Activated T-helper 1 cell treated with Interleukin-2 at 50 U/mL for 16 hours (primary cell): ENCODE measurements around the gene MRPS18A.
A peak's percentile ranks its signal among the peaks of the same experiment; 100 is the strongest.

Source experiments
- DNase-seq: peaks from one replicate; pipeline ENCODE4 v3.0.0-alpha.2; 2020; ENCODE audit warnings: low read depth

Gene MRPS18A

DNA sequence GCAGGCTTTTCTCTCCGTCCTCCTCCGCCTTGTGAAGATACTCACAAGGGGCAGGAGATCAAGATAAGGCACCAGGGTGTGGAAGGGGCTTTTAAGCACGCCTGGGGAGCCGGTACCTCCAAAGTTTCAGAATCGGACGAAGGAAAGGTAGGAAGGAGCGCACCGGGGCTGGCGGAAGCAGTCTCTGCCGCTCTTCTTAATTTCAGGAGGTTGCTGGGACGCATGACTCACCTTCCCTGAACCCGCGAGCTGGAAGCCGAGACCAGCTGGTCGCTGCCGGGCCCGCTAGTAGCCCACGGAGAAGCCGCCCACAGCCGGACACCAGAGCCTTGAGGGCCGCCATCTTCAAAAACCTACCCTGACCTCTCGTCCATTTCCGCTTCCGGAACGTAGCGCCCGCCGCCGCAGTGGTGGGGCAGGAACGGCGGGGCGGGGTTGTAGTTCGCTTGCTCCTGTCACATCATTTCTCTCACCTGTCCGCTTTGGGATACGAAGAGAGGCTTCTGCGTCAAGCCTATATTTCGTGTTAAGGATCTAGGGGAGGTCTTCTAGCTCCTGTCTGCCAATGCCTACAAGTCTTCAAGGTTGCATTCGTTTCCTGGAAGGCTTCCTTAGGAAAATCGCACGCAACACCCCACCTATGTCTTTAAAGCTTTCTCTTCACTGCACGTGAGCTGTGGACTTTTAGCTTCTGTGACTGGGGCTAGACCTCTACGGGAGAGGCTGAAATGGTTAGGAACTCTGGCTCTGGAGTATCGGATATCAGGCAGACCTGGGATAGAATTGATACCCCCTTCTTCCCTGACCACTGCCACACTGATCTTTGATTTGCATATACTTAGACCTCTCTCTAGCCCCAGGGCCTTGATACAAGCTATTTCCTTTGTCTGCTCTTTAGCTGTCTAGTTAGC lies at the start of gene MRPS18A:
TSS of gene MRPS18A (minus strand) at position 355 of the 911 bp plus-strand sequence. CDS start at position 343, 12 bp downstream.
- DNase-seq, result peak; percentile 65

DNA sequence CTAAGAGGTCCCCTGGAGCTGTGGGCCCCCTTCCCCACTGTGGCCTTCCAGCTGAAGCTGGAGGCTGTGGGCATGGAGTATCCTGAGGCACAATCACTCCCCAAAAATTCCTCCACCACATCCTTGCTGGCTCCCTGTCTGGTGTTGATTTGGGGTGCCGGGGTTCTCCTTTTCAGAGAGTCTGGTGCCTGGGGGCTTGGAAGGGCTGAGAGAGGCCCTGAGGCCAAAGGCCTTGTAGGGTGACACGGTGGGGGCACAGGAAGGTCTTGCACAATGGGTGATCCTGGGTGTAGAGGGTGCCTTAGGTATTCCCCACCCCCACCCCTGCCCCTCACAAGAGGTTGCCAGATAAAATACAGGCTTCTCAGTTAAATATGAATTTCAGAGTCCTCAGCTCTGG lies 49.3 kb upstream of the MRPS18A start:
- DNase-seq, result no peak

DNA sequence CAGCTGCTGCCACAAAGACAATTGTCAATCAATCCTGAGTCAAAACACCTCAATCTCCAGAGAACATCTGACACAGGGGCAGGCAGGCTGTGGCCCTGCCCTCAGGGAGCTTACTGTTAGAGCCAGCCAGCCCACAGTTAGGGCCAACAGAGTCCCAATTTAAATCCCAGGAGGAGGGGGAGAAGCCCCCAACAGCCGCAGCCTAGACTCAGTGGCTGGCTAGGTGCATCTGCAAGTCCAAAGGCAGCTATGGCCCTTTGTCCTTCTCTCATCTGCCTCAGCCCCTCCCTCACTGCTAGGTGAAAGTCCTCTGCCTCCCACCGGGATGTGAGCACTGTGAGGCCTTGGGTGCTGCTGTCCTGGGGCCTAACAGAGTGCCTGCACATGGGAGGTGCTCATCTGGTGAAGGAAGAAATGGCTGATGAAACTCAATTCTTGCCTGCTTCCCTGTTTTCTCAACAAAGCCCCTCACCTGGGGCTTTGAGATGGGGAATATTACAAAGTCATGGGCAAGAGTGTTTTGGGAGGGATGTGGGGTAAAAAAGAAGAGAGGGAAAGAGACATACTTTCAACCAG lies 48.7 kb upstream of the MRPS18A start:
- DNase-seq, result no peak

DNA sequence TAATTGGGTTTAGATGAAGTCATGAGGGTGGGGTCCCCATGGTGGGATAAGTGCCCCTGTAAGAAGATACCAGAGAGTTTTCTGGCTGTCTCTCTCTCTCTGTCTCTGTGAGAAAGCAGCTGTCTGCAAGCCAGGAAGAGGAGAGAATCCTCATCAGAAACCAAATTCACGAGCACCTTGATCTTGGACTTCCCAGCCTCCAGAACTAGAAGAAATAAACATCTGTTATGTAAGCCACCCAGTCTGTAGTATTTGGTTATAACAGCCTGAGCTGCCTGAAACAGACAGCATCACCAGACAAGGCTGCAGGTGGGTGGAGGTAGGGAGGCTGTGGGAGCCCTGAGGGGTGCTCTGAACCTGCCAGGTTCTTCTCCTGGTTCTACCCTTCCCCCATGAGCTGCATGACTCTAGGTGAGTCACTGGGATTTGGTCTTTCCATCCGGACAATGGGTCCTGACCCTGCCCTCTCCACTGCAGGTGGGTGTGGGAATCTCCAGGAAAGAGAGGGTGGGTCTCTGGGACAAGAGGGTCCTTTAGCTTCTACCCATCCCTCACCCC lies 48.1 kb upstream of the MRPS18A start:
- DNase-seq, result no peak

DNA sequence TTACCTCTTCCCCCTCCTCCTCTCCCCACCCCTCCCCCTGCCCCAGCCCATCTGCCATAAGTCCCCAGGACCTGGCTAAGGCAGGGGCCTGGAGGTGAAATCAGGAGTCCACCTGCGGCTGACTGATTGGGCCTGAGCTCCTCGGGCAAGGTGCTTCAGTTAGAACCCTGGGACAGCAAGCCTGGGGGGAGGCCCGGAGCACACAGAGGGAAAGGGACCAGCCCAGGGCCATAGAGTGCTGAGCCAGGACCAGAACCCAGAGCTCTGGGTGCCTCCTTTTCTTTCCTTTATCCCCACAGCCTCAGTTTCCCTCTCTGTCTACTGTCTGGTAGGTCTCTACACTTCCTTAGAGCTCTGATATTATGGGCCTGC lies 46.7 kb upstream of the MRPS18A start:
- no peak for DNase-seq

DNA sequence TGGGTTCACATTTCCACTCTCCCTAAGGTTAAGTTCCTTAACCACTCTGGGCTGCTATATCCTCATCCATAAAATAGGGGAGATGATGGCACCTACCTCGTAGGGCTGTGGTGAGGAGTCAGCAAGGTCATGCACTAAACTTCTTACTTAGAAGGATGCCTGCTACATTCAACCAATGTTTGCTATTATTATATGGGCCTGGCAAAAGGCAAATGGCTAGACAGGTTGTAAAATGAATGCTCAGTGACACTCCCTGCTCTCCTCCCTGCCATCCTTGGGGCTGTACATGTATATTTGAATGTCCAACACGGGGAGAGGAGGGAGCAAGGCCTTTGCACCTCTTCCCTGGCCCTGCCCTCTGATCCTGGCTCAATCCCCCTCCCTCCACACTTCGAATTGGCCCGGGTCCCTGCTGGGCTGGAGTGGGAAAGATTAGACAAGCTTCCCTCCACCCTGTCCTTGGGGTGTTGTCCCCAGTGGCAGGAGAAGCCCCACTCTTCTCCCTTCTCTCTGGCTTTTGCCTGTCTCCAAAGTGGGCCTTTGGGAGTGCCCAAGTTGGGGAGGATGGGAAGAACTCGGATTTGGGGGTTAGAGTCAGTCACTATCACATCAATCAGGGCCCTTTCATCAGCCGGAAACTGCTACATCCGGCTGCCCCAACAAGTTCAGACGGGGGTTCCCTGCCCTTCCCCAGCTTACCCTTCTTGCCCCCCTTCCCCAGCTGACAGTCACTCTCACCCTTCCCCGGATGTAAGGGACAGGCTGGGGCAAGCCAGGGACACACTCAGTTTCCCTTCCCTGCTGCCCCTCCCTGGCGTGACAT lies 46.1 kb upstream of the MRPS18A start:
- DNase-seq, result peak; percentile 17

DNA sequence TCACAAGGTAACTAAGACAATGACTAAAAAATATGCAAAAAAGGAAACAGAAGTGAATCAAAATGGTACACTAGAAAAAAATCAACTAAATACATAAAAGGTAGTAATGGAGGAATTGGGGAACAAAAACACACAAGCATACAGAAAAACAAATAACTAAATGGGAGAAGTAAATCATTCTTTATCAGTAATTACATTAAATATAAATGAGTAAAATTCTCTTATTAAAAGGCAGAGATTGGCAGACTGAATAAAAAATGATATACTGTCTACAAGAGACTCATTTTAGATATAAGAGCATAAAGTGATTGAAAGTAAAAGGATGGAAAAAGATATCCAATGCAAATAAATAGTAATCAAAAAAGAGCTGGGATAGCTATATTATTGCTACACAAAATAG lies 43.0 kb upstream of the MRPS18A start:
- no peak for DNase-seq

DNA sequence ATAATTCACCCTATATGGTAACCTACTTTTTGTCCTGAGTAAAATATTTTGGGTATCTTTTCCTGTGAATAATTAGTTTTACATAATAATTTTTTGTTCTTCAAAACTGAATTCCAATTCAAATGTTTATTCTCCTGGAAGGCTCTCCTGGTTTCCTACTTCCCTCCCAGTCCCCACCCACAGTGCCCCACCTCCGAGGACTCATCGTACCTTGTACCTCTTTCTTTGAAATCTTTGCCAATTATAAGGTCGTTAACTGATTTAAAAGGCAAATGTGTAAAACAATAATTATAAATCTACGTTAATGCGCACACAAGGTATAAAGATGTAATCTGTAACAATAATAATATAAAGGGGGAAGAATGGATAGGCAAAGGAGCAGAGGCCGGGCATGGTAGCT lies 41.9 kb upstream of the MRPS18A start:
- DNase-seq, result no peak

DNA sequence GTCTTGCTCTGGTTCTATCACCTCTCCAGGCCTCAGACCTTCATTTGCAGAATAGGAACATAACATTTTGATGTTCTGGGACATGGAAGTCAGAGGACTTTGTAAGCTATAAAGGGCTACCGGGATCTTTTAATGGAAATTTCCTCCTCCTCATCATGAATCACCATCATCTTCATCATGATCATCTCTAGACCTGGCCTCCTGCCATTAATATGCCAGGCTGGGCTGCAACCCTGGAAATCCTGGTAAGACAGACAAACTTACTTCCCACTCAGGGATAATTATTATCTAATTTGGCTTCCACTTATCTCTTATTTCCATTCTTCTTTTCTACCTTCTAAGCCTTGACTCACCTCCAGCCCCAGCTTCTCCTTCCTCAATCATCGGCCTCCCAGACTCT lies 41.0 kb upstream of the MRPS18A start:
- DNase-seq, result no peak

DNA sequence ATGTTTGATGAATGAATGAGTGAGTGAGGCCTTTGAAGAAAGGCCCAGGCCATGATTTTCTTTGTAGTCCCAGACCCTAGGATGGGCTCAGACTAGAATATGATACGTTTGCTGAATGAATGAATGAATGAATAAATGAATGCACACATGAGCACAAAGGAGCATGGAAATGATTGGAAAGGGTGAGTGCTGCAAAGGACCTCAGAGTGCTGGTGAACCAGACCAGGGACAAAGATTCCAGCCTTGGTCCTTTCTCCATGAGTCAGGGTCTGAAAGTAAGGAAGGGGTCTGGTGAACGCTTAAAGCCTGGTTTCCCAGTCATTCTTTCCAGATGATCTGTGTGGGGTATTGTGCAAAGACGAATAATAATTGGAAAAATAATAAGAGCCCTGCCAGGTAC lies 40.0 kb upstream of the MRPS18A start:
- DNase-seq, result no peak

DNA sequence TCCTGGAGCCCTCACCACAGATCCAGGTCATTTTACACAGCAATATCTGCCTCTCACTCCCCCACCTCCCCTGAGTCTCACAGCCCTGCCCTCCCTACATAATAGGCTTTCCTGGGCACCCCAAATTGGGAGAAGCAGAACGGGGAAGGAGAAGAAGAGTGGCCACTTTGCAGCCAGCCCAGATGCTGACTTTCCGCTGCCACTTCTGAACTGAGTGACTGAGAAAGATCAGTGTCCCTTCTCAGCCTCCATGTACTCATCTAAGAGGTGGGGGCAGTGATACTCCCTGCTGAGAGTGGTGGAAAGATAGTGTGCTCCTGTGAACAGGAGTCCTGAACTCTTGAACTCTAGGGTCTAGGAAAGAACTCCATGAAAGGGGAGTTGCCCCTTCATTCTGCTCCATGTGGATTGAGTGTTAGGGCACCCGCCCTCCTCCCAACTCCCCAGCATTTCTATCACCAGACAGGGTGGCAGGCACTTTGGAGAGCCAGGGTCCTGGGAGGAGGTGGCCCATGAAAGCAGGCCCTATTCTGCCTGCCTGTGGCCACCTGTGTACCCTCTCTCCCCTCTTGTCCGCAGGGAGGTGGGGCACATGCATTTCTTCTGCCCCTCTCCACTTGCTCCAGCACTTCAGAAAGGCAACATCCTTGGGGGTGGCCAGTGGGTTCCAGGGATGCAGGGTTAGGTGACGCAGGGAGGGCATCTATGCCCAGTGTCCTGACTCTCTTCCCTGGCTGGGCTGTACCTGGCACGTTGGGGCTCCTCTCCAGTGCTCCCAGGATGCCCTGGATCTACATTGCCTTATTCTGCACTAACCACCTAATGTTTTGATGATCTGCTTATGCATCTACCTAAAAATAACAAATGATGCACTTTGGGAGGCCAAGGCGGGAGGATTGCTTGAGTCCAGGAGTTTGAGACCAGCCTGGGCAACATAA lies 38.3 kb upstream of the MRPS18A start:
- no peak for DNase-seq

DNA sequence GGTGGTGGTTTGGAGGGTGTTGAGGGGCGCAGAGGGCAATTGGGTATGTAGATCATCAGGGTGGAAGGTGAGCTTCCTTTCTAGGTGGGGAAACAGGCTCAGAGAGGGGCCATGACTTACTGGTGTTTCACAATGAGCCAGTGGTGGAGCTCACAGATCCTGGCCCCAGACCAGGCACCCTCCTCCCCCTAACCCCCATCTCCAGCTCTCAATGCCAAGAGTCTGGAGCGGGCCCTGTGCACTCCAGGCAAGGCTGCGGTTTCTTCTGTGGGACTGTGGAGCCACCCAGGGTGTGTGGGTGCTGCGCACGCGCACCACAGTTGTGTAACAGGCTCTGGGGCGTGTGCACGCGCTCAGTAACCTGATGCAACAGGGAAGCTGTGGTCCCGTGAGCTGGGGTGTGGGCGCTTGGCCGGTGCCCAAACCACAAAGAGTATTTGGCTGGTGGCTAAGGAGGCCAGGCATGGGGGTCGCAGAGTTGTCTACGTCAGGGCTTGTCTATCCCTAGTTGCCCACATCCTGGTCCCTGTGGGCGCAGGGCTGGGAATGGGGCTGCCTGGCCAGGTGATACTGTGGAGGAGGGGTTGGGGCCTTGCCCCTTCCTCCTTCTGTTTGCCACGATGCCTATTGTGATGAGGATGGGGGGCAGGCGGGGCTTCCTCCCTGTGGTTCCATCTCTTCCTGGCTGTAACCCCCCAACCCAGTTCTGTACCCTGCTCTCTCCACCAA lies 37.5 kb upstream of the MRPS18A start:
- DNase-seq, result peak; percentile 42

DNA sequence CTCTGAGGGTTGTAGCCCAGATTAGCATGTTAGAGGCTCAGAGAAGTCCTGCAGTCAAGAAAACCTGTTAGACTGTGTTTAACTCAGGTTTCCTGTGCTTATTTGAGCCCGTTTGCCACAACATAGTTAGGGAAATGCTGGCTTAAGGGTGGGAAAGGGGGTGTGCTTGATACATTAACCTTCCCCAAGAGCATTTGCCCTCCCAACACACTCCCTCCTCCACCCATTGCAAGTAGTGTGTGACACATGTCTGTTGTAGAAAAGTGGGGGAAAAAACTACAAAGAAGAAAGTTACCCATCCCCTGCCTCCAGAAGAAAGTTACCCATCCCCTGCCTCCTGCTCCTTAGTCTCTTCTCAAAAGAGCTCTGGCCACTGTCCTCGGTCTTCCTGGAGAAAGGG lies 36.8 kb upstream of the MRPS18A start:
- no peak for DNase-seq

DNA sequence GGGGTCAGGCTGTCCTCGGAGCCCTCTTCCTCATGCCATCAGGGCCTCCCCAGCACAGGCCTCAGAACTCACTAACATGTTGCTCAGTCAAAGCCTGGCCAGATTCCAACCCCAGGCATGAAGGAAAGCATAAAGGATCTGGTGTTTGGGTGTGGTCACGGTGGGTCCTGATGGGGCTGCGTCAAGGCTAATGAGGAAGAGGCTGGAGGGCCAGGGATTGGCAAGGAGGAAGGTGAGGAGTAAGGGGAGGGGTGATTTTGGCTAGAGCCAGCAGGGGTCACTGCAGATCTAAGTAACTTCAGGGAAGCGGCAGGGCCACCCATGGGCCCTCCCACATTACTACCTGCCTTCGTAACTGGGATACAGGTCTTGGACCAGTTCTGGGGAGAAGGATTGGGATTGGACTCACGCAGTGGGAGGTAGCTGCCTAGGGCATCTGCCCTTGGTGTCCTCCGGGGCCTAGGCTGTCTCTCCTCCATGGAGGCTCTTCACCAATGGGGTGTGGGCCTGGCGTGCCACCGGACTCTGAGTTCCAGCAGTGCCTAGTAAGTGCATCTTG lies 36.2 kb upstream of the MRPS18A start:
- DNase-seq, result peak; percentile 38

DNA sequence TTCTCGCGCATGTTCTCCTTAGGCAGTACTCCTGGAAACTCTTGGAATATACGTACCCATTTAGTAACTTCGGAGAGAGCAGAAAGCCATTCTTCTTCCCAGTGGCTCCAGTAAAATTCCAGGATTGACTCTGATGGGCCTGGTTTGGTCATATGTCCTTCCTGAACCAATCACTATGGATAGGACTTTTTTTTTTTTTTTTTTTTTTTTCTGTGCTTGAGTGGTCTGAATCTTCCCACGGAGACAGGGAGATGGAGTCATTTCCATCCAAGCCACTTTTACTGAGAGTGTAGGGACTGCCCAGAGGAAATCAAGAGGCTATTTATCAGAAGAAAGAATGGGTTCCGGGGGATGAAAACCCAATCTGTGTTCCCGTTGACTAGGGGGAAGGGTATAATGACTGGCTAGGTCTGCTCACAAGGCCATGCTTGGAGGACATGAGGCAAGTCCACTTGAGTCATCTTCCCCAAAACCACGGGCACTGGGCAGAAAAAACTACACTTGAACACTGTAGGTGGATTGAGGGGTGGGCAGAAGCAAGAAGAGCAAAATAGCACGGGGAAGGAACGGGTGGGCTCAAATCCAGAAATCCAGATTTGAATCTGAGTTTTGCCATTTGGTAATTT lies 35.4 kb upstream of the MRPS18A start:
- no peak for DNase-seq

DNA sequence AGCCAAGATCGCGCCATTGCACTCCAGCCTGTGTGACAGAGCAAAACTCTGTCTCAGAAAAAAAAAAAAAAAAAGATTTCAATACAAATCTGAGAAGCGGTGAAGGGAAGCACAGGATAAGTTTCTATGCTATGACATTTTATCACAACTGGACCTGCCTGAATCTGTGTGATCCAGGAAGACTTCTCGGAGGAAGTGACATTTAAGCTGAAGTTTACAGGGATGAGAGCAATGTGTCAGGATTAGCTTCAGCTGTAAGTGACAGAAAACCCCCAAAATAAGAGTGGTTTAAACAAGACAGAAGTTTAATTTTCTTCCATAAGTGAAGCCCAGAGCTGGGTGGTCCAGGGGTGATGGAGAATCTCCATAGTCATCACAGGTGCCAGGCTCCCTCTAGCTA lies 33.4 kb upstream of the MRPS18A start:
- no peak for DNase-seq

DNA sequence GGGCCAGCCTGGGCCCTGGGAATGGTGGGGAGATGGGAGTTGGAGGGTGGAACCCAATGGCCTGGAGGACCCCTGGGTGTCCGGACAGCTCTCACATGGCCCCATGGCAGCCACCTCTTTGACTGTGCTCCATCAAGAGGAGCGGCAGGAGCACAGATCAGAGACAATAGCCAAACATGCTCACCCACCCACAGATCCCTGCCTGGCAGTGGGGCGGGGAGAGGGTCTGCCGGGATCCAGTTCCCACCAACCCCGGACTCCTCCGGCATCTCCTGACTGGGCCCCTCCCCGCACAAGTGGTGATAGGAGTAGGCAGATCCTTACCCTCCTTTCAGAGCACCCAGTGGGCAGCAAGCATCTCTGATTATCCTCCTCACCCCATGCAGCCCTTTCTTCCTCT lies 31.9 kb upstream of the MRPS18A start:
- no peak for DNase-seq

DNA sequence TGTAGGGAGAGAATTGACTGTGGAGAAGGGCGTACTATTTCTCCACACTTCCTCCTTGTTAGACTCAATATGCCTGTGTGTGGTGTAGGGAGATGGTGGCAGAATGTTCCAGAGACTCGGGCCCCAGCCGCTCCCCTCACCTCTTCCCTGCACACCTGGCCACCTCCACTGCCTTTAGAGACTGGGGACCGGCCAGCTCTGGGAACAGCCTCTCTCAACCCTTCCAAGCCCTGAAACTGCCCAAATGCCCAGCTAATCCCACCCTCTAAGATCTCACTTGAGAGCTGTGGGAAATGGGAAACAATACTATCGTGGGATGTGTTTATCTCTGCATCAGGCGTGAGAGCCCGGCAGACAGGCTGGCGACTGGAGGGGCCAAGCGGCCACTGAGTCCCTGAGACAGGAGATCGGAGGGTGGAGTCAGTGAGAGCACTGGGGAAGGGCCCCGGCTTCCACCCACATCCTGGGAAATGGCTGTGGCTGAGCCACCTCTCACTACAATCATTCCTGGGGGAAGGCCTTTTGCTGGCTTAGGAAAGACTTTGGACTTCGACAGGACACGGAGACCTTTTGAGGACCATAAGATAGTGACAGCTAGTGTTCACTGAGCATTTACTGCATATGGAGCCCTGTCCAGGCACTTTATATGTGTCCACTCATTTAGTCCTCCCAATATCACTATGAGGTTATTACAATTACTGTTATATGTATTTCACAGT lies 31.0 kb upstream of the MRPS18A start:
- no peak for DNase-seq

DNA sequence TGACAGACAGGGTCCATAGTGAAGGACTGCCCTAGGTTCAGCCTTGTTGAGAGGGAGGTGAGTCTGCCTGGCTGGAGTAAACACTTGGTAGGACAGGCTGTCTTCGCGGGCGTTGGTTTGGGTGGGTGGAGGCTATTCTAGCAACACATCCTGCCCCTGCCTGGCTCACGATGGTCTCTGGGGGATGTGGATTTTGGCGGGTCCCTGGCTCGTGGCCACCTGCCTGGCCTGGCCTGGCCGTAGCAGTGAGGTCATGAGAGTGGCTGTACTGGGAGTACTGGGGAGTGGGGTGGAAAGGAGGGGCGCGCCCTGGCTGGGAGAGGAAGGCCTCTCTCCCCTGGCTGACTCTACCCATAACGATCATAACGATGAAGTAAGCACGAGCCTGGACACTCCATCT lies 30.2 kb upstream of the MRPS18A start:
- DNase-seq, result no peak
